Measurements from ENCODE around the gene ARMH1. TPM values are rescaled to one million over a fixed set of nuclear protein-coding genes. Genes with fewer than 3 reads are reported as not detected.

Gene ARMH1
- polyA plus RNA-seq, 12 donors = 0.80 to 4.7 (median 1.4) TPM; not detected in 2

DNA sequence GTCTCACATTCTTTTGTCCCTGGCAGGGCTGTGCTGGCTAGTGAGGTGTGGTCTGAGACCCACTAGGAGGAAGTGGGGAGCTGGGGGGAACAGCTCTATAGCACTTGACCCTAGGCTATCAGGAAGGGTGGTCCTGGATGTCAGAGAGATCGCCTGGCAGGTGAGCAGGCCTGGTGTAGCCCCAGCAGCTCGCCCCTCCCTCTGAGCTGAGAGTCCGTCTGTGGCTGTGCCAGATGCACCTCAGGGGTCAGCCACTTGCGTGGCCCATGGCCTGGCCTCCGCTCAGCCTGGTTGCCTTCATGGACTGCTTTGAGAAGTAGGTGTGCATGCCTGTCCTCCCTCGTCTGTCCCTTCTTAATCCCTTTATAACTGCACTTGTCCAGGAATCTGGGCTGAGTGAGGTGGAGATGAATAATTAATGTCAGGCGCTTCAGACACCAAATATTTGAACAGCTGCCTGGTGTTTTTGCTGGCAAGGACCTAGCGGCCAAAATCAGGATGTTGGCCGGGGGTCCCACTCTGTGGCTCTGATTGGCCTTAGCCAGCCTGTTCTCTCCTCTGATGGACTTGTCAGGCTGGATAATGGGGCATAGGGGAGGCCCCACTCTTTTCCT is 30.7 kb upstream of the ARMH1 start:
- no peak for DNase-seq

DNA sequence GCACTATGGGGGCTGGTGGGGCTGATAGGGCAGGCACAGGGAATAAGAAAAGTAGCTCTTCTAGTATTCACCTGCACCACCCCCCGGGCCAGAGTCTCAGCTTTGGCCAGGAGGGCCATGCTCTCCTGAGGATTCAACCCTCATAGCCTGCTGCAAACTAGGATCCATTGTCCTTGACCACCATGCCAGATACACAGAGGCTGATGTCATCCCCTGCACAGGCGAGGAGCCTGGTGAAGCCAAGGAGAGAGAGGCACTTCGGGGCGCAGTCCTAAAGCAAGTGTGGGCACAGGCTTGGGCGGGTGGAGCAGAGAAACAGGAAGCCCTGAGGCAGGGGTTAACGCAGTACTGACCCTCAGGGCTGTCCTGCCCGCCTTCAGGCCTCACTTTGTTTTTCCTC is 29.7 kb upstream of the ARMH1 start:
- DNase-seq = no peak

DNA sequence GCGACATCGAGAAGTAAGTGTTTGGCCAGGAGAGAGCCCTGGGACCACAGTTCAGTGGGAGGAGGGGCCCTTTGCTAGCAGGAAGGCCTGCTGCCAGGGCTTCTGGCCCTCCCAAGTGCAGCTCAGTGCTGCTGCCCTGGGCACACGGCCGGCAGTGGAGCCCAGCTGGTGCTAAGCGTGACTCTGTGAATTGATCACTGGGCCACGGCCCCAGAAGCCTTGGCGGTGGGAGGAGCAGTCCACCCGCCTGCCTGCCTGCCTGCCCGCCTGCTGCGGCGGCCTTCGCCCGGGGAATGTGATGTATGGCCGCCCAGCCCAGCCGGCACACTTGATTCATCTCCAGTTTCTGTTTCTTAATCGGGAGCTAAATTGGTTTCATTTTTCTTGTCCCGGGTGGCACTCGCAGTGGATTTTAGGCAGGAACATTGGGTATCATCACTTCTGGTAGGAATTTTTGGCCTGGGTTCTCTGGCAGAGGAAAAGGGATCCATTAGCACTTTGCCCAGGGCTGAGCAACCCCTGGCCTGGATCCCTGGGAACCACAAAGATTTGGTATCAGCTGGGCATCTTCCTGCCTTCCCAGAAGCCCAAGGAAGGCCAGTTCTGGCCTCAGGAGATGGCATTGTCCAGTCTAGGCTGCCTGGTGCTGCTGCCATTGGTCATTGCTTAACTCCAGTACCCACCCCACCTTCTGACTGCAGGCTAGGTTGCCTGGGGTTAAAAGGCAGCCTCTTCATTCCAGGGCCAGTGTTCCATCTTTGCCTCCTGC is 28.9 kb upstream of the ARMH1 start:
- peak; percentile 47 for DNase-seq

DNA sequence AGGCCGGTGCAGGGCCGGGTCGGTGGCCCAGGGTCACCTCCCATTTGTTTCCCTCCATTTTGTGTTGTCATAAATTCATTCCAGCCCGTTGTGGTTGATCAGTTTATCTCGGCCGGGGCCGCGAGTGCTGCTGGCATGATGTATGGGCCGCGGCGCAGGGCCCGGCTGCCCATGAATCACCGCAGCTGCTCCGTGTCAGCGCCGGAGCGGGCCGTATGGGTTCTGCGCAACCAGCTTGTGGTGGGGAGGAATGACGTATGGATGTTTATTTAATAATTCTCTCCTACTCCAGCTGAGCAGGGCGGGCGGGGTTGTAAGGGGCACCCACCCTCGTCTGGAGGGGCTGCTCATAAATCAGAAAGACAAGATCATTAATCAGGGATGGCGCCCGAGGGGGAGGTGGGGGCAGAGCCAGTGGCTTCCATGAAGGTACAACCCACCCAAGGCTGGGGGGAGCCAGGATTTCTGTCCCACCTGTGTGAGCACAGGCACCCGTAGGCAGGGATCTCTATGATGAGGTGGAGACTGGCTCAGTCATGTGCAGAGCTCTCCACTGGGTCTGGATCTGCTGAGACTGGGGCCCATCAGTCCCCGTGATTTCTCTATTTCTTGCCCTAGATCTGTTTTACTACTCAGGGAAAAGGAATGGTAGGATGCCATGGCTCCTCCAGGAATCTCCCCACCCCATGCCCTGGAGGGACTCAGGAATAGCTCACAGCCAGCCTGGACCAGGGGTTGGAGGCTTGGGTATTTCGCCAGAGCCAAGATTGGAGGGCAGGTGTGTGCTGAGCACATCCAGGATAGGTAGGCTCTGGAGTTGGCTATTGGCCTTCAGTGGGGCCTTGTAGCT is 28.0 kb upstream of the ARMH1 start:
- no peak for DNase-seq

DNA sequence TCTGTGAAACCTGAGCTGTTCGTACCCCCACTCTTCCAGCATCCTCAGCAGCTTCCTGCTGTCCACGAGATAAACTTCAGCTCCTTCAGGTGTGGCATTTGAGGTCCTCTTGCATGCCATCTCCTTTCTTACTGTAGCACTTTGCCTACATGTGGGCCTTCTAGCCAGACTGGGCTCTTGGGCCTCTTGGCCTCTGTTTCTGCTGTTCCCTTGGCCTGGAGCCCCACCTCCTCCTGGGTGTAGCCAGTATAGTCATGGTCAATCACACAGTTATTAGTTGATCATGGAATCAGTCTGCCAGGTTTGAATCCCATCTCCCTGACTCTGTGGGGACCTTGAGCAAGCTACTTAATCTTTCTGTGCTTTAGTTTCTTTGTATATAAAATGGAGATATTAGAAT is 26.6 kb upstream of the ARMH1 start:
- no peak for DNase-seq

DNA sequence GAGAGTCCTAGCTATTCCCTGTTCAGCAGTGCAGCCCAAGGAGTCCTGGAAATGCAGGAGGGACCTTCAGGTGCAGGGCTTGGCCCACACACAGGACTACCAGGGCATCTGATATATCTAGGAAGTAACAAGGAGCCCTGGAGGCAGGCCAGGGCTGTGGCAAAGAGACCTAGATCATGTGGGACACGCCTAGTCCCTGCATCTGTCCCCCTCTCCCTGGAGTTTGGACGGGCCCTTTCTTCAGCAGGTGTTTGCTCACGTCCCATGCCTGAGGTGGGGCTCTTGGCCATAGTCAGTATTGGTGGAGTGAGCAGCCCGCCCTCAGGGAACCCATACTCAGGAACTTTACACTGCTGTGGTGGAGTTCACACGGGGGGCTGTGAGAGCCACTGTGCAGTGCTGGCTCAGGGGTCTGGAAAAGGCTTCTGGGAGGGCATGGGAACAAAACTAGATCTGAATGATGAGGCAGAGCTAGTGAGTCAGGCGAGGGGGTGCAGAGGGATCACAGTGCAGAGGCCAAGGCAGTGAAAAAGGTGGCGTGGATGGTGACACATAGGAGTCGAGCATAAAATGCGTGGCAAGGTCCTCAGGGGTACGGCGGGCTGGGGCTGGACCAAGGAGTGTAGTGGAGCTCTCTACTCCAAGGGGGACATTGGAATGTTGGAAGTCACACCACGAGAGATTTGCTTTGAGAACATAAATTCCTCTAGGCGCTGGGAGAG is 25.8 kb upstream of the ARMH1 start:
- no peak for DNase-seq

DNA sequence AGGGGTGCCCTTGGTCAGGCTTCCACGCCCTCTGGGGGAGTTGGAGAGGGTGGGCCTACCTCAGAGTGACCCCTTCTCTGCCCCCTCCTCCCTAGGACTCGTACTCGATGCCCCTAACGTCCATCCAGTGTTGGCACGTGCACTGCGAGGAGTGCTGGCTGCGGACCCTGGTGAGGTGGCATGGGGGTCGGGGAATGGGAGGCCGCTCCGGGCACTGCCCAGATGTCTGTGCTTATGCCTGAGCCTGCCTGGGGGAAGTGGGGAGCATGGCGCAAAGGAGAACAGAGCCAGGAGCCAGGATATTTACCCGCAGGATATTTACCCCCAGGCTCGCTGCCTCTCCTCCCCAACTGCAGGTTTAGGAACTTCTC is 24.7 kb upstream of the ARMH1 start:
- no peak for DNase-seq

DNA sequence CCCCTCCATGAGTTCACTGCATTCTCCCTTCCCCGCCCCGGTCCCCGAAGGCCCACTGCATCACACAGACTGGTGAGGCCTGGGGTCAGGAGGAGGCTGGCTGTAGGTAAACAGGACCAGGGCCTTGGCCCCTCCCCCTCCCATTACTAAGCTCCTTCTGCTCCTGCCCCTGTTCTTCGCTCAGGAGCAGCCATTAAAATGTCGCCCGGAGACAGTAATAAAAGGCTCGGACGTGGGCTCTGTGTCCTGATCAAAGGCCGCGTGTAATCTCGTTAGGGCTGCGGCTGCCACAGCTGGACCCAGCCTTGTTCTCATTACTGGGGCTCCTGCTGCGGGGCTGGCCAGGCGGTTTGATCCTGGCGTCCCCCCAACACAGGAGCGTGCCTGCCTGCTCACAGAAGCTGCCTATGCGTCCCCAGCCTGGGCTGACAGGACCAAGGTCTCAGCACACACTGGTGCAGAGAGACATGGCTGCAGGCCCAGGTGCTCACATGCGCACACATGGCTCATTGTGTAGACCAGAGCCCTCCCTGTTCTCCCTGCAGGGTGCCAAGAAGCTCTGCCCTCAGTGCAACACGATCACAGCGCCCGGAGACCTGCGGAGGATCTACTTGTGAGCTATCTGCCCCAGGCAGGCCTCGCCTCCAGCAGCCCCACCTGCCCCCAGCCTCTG is 24.2 kb upstream of the ARMH1 start:
- no peak for DNase-seq

DNA sequence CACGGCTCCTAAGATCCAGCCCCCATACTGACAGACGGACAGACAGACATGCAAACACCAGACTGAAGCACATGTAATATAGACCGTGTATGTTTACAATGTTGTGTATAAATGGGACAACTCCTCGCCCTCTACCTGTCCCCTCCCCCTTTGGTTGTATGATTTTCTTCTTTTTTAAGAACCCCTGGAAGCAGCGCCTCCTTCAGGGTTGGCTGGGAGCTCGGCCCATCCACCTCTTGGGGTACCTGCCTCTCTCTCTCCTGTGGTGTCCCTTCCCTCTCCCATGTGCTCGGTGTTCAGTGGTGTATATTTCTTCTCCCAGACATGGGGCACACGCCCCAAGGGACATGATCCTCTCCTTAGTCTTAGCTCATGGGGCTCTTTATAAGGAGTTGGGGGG is 23.4 kb upstream of the ARMH1 start:
- DNase-seq = no peak

DNA sequence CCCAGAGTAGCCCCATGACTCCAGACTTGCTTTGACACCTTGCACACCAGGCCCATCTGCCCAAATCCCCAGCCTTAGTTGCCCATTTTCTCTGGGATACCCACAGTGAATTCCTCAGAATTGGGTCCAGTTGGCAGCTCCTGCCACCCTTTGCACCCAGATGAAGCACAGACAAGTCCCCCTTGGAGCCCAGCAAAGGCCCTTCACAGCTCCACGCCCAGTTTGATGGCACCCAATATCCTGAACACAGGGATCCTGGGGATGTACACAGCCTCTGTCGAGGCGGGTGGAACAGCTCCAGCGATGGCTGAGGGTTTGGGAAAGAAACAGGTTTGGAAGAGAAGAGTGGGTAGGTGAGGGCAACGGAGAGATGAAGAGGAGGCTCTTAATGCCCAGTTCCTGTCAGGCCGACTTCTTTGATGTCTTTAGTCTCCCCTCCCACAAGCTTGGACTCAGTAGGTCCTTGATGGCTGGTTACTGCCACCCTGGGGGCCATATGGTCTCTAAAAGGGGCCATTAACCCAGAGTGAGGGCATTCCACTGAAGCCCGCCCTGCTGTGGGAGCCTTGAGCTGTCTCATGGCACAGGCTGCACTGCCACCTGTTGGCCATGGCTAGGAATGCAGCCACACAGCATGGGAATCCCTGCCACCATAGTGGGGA is 21.9 kb upstream of the ARMH1 start:
- DNase-seq = peak; percentile 73

DNA sequence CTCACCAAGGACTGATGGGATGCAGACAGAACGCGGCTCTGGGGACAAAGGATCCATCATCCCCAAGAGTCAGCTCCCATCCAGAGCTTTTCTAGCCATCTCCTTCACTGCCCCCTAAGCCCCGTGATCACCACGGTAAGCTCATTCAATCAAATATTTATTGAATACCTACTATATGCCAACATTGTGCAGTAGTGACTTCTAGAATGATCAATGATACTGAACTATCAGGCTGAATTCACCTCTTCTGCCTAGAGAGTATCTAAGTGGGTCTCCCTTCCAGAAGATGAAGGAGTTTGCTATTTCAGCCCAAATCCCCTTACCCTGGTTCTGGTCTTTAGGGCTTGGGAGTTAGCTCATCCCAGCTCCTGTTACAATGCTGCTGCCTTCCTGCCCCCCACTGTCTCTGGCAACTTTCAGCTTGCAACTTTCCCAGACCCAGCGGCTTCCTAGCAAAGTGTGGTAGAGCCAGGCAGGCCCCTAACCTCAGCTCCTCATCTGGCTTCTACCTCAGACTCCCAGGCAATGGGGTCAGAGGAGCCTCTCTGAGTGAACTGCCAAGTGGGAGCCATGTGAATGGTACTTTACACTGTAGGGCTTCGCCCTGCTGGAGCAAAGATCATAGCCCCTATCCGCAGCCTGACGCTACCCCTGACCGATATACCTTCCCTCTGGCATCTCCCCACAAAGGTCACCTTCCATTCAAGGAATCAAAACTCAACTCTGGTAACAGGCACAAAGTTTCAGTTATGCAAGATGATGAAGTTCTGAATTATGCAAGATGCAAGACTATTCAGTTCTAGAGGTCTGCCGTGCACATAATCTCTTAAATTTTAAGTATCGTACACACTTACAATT is 21.2 kb upstream of the ARMH1 start:
- no peak for DNase-seq

DNA sequence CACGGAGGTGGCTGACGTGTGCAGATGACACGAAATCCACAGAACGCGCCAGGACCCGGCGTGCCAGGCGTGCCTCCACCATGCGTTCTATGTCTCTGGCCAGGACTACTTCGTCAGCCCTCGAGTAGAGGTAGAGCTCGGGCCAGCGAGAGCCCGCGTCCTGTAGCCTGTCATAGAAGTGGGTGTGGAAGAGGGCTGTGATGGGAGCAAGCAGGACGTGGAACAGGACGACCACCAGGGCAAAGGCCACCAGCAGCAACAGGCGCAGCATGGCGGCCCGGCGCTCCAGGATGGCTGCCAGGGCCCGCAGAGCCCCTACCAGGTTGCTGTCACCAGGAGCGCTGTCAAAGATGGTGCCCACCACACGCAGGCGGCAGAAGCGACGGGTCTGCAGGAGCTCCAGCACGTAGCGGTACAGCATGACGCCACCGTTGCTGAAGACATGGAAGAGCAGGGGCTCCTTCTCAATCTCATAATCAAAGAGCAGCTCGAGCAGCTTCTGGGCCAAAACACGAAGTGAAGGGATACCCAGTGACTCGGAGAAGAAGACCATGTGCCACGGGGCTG is 19.8 kb upstream of the ARMH1 start:
- no peak for DNase-seq

DNA sequence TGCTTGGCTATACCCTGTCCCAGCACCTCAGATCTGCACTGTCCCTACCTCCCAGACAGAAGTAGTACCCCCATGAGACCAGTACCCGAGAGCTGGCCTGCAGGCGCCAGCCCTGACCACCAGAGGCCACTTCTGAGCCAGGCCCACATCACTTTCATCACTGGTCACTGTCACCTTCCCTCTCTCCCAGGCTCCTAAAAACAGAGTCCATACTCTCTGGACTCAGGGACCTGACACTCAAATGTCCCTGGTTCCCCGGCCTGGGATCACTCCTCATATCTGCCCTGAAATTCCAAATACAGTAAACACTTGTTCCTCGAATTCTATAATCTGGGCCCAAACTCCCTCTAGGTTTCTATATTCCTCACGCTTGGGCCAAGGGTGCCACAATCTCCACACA is 18.9 kb upstream of the ARMH1 start:
- no peak for DNase-seq

DNA sequence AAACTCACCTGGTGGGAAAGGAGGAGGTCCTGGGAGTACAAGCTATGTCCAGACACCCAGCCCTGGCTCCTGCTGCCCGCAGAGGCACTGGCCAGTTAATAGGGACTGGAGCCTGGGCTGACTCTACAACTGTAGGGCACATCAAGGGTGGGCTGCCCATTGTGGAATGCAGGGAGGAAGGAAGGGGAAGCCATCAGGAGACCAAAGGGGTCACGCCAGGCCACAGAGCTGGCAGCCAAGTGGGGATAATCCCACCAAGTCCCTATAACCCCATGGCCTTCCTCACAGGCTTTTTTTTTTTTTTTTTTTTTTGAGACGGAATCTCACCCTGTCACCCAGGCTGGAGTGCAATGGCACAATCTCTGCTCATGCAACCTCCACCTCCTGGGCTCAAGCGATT is 14.9 kb upstream of the ARMH1 start:
- DNase-seq = no peak

DNA sequence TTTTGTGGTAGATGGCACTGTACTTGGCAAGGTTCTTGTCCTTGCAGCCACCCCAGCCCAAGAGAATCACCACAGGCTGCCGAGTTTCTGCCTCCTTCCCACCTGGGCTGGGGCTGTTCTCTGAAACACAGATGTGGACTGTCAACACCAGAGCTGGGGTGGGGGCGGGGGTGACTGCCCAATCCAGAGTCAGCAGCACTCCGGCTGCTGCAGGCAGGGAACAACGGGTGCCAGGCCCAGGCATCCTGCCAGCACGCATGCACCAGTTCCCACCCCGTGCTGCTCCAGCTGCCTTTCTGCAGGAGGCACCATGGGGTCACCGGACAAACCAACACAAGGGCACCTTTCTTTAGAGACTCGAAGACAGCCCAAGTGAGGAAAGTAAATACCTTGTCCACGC is 14.3 kb upstream of the ARMH1 start:
- peak; percentile 48 for DNase-seq

DNA sequence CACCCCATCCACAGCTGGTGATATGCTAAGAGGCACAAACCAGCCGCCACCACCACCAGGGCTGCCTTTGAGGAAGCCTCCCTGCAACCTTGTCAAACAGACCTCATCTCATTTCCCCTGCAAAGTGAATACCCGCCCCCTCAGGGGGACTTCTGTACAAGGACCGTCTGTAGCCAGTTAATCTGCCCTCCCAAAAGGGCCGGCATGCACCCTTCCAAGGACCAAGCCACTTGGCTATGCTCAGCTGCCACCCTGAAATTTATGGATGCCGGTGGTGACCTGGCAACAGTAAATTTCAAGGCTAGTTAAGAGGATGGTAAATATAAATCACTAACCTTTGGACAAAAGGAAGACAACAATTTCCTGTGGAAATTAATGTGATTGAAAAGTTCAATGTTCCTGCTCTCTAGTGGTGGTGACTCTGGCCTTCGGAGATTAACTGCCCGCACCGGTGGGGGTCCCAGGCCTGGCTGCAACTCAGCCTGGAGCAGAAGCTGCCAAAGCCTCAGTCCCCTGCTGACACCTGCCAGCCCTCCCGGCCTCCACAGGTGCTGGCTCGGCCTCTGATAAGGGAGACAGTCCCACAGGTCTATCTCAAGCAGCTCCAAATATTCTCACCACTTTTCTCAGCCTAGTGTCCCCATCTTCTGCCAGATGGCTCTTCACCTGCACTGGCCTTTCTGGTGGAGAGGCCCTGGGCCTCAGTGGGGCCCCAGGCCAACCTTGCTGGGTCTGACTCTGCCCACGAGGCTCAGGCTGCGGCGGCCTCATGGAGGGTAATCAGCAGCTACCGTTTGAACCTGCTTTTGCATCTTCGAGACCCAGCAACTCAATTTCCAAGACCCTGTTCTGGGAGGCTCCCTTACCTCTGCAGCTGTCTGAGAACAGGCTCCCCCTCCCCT is 12.5 kb upstream of the ARMH1 start:
- no peak for DNase-seq

DNA sequence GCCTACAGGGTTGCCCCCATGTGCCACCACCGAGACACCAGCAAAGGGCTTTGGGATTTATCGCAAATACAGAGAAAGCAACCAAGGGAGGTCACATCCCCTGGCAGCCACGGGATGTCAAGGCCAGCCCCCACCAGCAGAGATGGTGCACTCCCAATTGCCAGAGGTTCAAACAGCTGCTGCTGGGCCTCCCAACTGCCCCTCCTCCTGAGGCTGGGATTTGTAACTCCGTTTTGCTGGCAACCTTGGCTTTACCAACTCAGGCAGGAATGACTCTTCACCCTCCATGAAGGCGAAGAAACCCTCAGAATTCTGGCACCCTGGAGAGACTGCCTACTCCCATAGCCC is 11.9 kb upstream of the ARMH1 start:
- DNase-seq = no peak

DNA sequence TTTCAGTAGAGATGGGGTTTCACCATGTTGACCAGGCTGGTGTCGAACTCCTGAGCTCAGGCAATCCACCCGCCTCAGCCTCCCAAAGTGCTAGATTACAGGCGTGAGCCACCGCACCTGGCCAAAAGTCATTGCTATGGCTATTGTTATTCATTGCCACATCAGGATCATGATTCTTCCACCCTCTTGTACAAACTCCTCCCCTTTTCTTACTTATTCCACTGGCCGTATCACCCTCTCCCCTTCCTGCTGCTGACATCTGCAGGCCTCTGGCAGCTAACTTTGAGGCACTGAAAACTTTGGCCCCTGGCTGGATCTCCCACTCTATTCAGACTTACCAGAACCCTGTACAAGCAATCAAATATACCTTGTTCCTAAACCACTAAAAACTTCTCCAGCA is 11.1 kb upstream of the ARMH1 start:
- DNase-seq = no peak

All from muscle of arm (tissue), 12 donors.